ENCODE data around the gene GPD1. TPM values are rescaled to one million over a fixed set of nuclear protein-coding genes. Genes with fewer than 3 reads are reported as not detected.
A peak's percentile ranks its signal among the peaks of the same experiment; 100 is the strongest.

The GPD1 gene
- total RNA-seq, 3 donors from 2014 or later, result 235 to 4,731 (median 280) TPM

- peak; percentile 87 to 88 for DNase-seq (ENCODE audit: low spot score in 2 of 2)
- no peaks in the 10 kb centered on the region for H3K4me1 ChIP-seq
- intact Hi-C loops (cut with DNase I; ENCODE audit: low total_unique reads), result loop anchor here (10.0 kb wide), 1 partner anchor 90 kb away; no protein-coding TSS in a partner anchor
Measured at GRCh38 chr12:50084775-50085614, 18.8 kb upstream of the GPD1 start, which contains the start of gene SMARCD1. Gene SMARCD1, plus strand, starts transcription at chr12:50085342. Its CDS starts 28 bp downstream, at chr12:50085370.

GRCh38 chr12:50085615-50086072 is 18.2 kb upstream of the GPD1 start:
- no peak for DNase-seq (ENCODE audit: low spot score in 2 of 2)
- H3K9me3 ChIP-seq, result no peaks in the 10 kb centered on the region
- intact Hi-C loops (cut with DNase I; ENCODE audit: low total_unique reads), result loop anchor here (10.0 kb wide), 1 partner anchor 89 kb away; no protein-coding TSS in a partner anchor
- H3K4me3 ChIP-seq, result peak overlapping the region; percentile 87 to 96 (median 88)
- H3K27me3 ChIP-seq, result no peaks in the 10 kb centered on the region
- peak overlapping the region; percentile 96 to 98 for H3K27ac ChIP-seq
- H3K36me3 ChIP-seq, result peaks cover 5% of the 10 kb centered on the region
- TF ChIP-seq CTCF (IDR thresholded peaks at IDR 0.05), result no peak
- no peak for TF ChIP-seq POLR2A (IDR thresholded peaks at IDR 0.05)
- no peak for TF ChIP-seq POLR2AphosphoS5 (IDR thresholded peaks at IDR 0.05)
- no peaks in the 10 kb centered on the region for H3K4me1 ChIP-seq

More at GRCh38 chr12:50084775-50085614, 18.8 kb upstream of the GPD1 start, which contains the start of gene SMARCD1:
- peak within 1 kb of the TSS; percentile 96 to 98 for H3K27ac ChIP-seq
- H3K4me3 ChIP-seq, result peak within 1 kb of the TSS; percentile 87 to 96 (median 88)
- H3K9me3 ChIP-seq, result no peaks in the 10 kb centered on the region
- TF ChIP-seq POLR2AphosphoS5 (IDR thresholded peaks at IDR 0.05), result peak in 2 of 3 donors; percentile 10 to 16
- no peak for TF ChIP-seq CTCF (IDR thresholded peaks at IDR 0.05)
- no peaks in the 10 kb centered on the region for H3K36me3 ChIP-seq
- no peaks in the 10 kb centered on the region for H3K27me3 ChIP-seq

- Histone ChIP-seq H3K4me3 (peak overlapping the region in 2 of 3 donors; percentile 88 to 96), H3K4me1 (no peaks in the 10 kb centered on the region), H3K9me3 (no peaks in the 10 kb centered on the region), H3K36me3 (peaks cover 5% of the 10 kb centered on the region), H3K27me3 (no peaks in the 10 kb centered on the region), H3K27ac (peak overlapping the region; percentile 96 to 98)
- intact Hi-C loops (cut with DNase I; ENCODE audit: low total_unique reads), result loop anchor here (10.0 kb wide), 1 partner anchor 89 kb away; no protein-coding TSS in a partner anchor
- DNase-seq (ENCODE audit: low spot score in 2 of 2), result no peak
- no peak for TF ChIP-seq POLR2A (IDR thresholded peaks at IDR 0.05)
- no peak for TF ChIP-seq CTCF (IDR thresholded peaks at IDR 0.05)
- no peak for TF ChIP-seq POLR2AphosphoS5 (IDR thresholded peaks at IDR 0.05)
Measured at GRCh38 chr12:50086148-50086547, 17.7 kb upstream of the GPD1 start.

GRCh38 chr12:50087151-50087550 is 16.7 kb upstream of the GPD1 start:
- no peak for DNase-seq (ENCODE audit: low spot score in 2 of 2)
- intact Hi-C loops (cut with DNase I; ENCODE audit: low total_unique reads), result loop anchor here (10.0 kb wide), 1 partner anchor 88 kb away; no protein-coding TSS in a partner anchor
- peaks cover 5% of the 10 kb centered on the region for H3K36me3 ChIP-seq
- no peak for TF ChIP-seq POLR2A (IDR thresholded peaks at IDR 0.05)
- H3K9me3 ChIP-seq, result no peaks in the 10 kb centered on the region
- H3K27me3 ChIP-seq, result no peaks in the 10 kb centered on the region
- H3K27ac ChIP-seq, result peak overlapping the region in 1 of 2 donors; percentile 38
- H3K4me1 ChIP-seq, result no peaks in the 10 kb centered on the region
- no peak overlapping the region for H3K4me3 ChIP-seq

GRCh38 chr12:50087995-50088394 is 15.8 kb upstream of the GPD1 start:
- H3K27ac ChIP-seq, result no peak overlapping the region
- no peak overlapping the region for H3K4me3 ChIP-seq
- H3K9me3 ChIP-seq, result no peaks in the 10 kb centered on the region
- no peaks in the 10 kb centered on the region for H3K27me3 ChIP-seq
- no peak for TF ChIP-seq POLR2A (IDR thresholded peaks at IDR 0.05)
- TF ChIP-seq CTCF (IDR thresholded peaks at IDR 0.05), result no peak
- TF ChIP-seq POLR2AphosphoS5 (IDR thresholded peaks at IDR 0.05), result no peak
- H3K4me1 ChIP-seq, result no peaks in the 10 kb centered on the region
- DNase-seq (ENCODE audit: low spot score in 2 of 2), result no peak
- intact Hi-C loops (cut with DNase I; ENCODE audit: low total_unique reads), result loop anchor here (10.0 kb wide), 1 partner anchor 87 kb away; no protein-coding TSS in a partner anchor
- peaks cover 5% of the 10 kb centered on the region for H3K36me3 ChIP-seq
